NCI-H1048 (cell line): ENCODE measurements around the gene WNT7B.

Experiments
- DNase-seq: peaks from one replicate; lab custom pipeline; 2025; lab: John Stamatoyannopoulos, UW

Gene WNT7B

DNA sequence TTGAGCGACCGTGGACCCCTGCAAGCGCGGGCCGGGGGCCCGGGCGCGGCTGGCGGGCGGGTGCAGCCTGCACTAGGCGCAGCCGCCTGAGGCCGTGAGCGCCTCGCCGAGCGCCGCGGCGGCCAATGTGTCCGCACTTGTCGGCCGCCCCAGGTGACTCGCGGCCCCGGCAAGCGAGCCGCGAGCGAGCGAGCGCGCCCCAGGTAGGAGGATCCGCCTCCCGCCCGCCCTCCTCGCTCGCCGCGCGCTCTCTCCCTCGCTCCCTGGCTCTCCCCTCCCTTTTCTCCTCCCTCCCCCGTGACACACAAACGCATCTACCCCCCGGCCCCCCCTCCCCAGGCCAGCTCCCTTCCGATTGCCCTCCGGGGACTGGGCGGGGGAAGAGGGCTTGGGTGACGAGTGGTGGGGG is at the start of gene WNT7B:
TSS of gene WNT7B (minus strand) at position 160 of the 409 bp plus-strand sequence. CDS start 408 bp downstream, outside the sequence.
- DNase-seq, result no peak

DNA sequence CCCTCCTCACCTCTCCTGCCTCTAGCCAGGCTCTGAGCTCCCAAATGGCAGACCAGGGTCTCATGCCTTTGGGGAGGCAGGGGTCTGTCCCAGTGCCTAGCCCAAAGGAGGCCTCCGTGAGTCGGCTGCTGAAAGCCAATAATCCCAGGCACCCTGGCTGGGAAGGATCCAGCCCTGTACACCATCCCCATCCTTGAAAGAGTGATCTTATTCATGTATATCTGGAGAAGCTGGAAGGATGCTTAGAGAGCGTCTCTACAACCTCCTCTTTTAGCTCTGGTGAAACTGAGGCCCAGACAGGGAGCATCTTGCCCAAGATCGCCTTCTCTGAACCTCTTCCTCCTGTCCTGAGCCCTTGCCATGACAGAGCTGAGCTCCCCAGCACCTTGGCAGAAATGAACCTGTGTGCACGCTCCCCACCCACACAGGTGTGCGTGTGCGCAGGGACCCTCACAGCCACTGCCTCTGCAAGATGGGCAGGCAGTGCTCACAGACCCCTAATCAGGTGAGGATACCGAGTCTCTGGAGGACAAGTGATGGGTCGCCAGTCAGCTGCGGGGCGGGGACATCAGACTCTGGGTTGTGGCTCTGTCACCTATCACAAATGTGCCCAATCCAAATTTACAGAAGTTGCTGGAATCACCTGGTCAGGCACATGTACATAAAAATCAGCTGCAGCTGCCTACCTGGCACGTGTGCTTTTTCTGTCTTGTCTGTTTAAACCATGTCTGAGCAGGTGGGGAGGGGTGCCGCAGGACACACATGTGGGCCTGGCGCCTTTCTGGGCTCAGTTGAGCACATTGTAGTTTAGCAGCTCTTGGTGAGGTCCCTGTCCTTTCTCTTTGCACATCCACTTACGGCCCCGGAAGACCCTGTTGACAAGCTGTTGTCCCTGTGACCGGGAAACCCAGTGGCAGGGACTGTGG is 49.3 kb upstream of the WNT7B start:
- no peak for DNase-seq

DNA sequence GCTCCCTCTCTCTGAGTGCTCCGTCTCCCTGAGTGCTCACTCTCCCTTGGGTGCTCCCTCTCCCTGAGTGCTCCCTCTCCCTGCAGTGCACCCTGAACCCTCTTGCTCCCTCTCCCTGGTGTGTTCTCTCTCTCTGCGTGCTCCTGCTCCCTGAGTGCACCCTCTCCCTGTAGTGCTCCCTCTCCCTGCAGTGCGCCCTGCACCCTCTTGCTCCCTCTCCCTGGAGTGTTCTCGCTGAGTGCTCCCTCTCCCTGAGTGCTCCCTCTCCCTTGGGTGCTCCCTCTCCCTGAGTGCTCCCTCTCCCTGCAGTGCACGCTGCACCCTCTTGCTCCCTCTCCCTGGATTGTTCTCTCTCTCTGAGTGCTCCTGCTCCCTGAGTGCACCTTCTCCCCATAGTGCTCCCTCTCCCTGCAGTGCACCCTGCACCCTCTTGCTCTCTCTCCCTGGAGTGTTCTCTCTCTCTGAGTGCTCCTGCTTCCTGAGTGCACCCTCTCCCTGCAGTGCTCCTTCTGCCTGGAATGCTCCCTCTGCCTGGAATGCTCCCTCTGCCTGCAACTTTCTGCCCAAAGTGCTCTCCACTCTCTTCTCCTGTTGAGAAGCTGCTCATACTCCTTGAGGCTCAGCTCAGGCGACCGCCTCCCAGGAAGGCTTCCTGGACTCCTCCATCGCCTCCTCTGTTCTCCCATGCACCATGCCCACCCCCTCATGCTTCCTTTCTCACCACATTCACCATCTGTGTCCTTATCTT is 48.4 kb upstream of the WNT7B start:
- no peak for DNase-seq

DNA sequence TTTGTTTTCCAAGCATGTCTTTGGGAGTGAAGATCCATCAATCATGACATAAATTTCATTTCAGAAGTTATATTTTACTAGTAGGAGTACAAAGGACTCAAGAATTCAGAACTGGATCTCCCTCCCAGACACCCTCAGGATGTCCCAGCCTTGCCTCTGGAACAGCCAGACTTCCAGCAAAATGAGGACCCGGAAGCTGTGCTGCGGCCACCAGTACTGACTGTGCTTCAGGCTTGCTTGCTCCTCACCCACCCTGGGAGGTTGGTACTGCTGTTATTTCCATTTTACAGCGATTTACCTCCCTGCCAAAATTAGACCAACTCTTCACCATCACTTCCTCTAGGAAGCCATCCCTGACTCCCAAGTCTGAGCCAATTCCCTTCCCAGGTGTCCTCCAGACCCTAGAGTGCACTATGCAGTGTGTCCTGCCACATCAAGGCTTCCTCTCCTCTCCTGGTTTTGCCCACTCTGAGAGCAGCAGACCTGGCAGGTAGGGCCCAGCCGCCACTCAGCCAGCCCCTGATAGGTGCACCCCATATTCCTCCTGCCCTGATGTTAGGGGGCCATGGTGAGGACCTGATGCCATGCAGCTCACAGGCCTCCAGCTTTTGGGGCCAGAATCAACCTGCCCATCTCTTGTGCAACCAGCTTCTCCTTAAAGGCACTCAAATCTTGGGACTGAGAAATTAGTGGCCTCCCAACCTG is 47.3 kb upstream of the WNT7B start:
- DNase-seq, result no peak

DNA sequence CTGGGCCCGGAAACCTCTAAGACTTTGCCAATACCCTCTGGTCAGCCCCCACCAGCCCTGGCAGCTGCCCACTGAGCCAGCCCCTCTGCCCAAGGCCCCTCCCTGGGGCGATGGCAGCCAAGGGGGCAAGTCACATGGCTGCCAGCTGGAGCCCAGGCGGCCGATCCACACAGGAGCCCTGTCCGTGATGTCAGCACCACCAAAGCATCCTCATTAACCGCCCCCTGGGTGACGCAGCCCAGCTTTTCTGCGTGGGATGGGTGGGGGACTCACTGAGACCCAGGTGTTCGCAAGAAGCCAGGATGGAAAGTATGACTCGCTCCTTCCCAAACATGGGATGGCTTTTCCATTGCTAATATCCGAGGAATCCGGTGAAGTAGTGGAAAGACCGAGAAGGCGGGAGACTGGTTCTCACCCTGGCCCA is 46.6 kb upstream of the WNT7B start:
- no peak for DNase-seq

DNA sequence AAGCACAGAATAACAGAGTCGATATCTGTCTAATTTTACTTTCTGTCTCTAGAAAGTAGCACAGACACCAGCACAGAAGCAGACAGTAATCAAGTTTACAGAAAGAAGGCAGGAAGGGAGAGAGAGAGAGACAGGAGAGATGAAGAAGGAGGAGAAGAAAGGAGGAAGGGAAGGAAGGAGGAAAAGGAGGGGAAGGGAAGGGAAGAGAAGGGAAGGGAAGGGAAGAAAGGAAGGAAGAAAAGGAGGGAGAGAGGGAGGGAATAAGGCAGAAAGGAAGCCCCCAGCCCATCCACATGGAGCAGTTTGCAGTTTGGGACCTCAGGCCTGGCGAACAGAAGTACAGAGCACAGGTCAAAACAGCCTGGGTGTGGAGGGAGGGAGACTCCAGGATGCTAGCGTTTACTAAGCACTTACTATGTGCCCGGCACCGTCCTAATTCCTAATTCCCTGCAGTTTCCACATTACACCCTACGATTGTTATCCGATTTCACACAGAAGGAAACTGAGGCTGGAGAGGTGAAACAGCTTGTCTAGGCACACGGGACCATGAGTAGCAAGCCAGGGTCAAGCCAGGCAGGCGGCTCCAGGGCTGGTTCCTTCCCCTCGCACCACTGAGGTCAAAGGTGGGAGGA is 46.0 kb upstream of the WNT7B start:
- no peak for DNase-seq

DNA sequence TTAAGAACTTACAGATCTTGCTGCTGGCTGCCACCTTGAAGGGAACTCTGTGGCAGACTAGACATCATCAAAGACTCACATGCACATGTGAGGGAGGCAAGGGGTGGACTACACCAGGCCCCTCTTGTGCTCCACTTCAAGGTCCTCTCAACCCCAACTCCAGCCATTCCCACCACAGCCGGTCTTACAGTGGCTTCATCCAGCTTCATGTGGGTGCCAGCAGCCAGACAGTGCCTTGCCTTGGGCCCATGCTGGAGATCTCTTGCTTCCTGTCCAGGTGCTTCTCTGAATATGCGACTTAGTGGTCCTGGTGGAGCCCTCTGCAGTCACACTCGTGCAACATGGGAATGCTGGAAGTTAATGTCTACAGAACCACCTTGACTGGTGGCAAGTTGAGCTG is 44.6 kb upstream of the WNT7B start:
- DNase-seq, result no peak

DNA sequence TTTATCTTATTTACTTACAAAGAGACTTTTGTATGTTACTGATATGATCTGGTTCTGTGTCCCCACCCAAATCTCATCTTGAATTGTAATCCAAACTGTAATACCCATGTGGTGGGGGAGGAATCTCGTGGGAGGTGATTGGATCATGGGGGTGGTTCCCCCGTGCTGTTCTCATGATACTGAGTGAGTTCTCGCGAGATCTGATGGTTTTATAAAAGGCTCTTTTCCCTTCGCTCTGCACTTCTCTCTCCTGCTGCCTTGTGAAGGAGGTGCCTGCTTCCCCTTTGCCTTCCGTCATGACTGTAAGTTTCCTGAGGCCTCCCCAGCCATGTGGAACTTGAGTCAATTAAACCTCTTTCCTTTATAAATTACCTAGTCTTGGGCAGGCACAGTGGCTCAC is 42.4 kb upstream of the WNT7B start:
- no peak for DNase-seq

DNA sequence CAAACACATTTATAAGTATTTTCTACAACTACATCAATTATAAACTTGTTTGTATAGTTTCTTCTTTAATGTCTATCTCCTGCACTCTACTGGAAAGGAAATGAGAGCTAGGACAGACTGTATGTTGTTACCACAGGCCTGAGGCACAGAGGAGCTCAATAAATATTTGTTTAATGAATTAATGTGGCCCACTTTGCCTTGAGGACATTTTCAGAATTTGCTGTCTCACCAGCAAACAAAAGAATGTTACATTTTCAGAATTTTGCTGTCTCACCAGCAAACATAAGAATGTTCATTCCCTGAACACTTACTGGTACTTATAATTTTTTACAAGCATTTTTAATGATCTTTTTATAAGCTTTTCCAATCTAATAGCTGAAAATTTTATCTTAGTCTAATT is 41.9 kb upstream of the WNT7B start:
- no peak for DNase-seq

DNA sequence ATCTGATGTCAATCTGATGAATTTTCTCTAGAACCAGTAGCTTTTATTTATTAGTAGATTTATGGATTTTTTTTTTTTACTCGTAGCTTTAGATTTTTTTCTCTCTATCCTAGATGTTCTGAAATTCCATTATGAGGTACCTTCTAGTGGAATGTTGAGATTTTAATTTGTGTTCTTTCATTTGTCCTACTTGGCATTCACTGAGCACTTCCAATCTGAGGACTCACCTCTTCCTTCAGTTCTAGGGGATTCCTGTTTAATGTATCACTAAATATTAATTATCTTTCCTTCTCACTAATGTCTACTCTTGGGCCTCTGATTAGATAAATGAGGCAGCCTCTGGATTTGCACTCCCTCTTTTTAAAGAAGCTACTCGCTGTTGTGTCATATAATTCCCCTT is 40.2 kb upstream of the WNT7B start:
- no peak for DNase-seq

DNA sequence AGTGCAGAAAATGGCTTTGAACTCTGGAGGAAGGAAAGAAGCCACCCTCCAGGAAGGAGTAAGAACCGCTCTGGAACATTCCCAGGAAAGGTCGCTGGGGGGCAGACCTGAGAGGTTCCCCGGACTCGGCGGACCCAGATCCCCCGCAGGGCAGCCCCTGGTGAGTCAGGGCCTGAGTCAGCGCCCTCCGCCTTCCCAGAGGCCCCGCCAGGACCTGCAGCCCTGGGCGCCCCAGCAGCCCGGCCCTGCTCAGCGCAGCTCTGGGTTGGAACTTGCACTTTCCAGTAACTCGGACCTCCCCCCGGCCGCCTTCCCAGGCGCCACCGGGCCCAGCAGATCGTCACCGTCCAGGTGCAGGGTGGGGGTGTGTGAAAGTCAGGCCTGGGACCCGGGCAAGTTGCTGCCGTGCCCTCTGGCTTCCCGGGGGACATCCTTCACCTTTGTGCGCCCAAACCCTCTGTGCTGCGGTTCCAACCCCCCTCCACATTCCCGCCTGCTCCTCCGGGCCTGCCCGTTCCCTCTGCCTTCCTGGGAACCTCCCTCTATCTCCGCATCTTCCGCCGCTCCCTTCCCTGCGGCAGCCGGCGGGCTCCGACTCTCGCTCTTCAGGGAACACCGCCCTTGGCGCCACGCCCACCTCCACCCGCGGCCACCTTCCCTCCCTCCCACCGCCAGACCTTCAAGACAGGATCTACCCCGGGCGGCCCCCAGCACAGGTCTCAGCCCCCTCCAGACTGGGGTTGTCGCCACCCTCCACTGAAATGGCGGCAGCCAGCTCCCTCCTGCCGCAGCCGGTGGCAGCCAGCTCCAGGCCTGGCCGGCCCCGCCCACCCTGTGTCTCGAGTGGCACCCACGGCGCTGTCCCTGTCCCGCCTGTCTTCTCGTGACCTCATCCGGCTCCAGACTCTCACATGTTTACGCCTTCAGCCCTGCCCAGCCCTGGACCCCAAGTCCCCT is 36.8 kb upstream of the WNT7B start:
- DNase-seq, result peak; percentile 67

DNA sequence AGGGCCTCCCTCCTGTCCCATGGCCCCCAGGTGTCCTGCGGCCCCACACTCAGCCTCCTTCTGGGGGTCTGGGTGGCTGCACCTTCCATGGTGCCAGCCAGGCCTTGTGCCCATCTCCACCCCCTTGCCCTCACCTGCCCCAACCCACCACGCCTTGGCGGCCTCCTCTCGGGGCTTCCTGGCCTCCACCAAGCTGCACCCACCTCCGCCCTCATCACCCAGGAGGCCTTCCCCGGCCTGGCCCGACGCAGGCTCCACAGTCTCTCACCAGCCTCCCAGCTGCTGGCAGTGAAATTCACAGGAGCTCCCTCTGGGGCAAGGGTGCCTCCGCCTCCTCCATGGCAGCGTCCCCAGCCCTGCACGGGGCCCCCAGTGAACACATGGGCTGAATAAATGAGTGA is 35.9 kb upstream of the WNT7B start:
- DNase-seq, result no peak

DNA sequence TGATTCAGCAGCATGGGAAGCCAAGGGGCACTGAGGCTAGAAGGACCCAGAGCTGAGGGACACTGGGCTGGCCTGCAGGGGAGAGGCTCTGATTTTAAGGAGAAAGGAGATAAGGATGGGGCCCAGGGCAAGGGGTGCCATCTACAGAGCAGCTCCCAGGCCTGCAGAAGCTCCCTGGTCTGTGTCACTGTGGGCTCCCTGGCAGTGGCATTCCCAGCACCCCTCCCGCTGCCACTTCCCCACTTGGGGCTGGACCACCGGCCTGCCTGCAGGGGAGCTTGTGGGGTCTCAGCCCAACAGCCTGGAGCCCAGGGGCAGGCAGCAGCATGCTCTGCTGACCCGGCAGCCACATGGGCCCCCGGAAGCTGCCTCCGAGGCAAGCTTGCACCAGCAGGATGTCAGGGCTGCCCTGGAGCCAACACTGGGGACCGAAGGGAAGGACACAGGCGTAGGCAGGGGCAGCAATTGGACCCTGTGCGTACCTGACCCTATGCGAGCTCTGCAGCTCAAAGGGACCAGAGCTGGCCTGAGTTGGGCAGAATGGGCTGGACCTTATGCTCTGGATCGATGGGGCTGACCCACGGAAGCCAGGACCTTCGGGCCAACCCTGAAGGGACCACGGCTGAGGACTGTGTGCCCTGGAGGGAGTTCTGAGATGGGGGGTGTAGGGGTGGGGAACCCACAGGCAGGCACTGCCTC is 35.4 kb upstream of the WNT7B start:
- no peak for DNase-seq

DNA sequence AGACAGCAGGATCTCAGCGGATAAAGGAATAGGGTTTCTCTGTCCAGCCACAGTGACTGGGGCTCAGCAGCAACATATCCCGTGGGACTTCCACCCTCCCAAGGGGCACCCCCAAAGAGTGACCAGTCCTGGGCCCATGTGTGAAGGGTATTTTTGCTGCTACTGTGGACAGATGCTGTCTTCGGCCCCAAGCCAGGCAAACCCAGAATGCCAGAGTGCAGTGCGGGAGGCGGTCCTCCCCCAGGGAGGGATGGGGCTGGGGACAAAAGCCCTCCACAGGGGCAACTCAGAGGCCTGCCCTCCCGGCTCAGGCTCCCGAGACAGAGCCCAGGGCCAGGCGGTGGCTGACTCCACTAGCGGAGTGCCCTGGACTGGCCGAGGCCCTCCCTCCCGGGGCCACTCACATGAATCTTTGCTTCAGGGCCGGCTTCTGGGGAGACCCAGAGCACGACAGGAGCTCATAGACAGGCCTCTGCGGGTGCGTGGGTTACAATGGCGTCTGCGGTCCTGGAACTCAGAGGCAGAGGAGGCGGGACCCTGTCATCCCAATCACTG is 34.7 kb upstream of the WNT7B start:
- DNase-seq, result no peak

DNA sequence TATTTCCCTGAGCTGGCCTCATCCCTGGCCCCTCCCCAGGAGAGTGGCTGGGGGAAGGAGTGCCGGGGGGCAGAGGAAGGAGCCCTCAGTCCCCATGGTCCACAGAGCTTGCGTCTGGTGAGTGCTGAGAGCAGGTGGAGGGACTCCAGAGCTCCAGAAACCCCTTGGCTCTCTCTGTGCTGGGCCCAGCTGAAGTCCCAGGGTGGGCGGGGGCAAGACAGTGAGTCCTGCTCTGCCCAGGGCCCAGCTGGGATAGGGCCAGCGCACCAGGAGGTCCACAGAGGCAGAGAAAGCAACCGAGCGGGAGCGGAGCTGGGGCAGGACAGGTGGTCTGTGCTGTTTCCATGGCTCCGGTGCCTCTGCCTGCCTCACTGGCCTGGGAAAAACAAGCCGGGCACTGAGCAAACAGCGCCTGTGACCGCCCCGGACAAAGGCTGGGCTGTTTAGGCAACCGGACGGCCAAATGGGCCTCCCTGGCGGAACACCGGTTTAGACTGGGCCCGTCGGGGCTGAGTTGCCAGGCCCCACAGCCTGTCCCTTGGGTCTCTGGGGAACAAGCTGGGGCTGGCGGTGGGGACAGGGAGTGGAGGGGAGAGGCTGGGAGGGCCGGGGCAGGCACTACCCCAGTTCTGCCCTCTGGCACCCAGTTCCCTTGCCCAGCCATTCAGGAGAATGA is 34.1 kb upstream of the WNT7B start:
- DNase-seq, result no peak

DNA sequence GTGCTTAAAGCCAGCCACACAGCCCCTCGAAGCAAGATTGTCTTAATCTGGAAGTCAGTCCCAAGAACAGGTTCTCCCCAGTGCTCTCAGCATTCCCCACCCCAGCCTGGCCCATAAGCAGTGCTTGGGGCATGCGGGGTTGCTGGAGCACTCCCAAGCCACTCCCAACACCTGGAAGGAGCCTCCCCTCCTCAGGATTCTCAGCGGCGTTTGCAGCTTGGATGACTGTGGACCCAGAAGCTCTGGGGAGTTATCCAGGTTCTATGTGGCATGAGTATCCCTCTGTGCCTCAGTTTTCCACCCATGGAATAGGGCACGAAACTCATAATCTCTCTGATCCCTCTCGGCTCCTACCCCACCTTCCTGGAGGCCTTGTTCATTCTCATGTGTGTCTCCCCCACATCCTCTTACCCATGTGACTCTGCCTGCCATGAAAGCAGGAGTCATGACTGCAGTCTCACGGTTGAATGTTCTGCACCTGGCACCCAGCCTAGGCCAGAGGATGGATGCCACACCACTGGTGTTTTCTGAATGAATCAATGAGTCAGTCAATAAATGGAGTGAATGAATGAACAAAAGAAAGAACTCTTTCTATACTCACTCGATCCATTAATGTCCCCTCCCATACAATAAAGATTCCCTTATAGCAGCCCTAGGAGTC is 33.4 kb upstream of the WNT7B start:
- DNase-seq, result no peak

DNA sequence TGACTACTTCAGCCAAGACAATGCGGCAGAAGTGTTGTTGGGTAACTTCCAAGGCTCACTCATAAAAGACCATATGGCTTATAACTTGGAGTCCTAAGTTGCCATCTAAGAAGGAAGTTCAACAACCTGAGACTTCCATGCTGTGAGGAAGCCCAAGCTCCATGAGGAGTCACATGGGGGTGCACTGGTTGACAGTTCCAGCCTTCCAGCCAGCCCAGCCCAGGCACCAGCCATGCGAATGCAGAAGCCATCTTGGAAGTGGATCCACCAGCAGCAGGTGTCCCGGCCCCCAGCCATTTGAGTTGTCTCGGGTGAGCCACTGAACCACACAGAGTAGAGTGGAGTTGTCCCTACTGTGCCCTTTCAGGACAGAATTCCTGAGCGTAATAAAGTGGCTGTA is 32.8 kb upstream of the WNT7B start:
- no peak for DNase-seq

DNA sequence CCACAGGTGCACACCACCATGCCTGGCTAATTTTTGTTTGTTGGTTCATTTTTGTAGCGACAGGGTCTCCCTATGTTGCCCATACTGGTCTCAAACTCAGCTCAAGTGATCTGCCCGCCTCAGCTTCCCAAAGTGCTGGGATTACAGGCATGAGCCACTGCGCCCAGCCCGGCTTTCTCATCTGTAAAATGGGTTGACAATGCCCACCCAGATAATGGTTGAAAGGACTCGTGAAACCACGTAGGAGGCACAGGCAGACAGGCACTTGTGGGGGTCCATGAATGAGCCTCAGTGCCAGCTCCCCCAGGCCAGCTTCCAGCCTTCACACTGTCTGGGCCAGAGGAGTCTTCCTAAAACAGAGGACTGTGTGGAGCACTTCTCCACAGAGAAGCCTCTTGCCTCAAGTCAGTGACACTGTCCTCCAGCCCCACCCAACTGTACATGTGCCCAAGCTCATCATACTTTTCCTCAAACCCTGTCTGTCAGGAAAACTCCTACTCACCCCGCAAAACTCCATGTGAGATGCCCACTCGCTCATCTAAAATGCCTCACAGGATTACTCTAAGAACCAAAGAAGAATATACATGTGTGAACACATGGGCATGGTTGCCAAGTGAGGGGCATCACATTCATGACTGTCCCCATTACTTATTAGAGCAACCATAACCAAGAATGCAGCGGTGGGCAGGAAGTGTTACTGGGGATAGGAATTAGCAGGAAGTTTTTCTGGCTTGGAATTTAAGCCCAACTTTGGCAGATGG is 32.1 kb upstream of the WNT7B start:
- DNase-seq, result no peak
